ENCODE data around the gene TSBP1. TPM values are rescaled to one million over a fixed set of nuclear protein-coding genes. Genes with fewer than 3 reads are reported as not detected.

The TSBP1 gene
- not detected for polyA plus RNA-seq (2012; ENCODE audit: low read depth, missing spikeins)

DNA sequence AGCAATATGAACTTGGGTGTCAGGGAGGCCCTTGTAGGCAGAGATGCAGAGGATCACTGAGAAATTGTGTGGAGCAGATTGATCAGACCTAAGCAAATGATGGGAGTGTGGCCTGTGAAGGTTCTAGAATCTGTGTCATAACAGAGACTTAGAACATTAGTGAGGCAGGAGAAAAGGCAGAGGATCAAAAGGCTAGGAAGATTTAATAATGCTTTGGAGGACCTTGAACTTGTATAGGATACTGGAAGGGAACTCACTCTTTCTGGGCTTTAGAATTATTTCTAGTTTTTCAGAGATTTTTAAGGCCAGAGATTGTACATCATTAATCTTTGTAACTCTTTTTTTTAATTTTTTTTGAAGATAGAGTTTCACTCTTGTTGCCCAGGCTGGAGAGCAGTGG lies at the start of gene TSBP1:
Gene TSBP1 (minus strand): TSS at position 101 of the 400 bp plus-strand sequence. CDS start 197 bp downstream, outside the sequence.
- no peak for FAIRE-seq
- DNase-seq (ENCODE audit: insufficient read length, low spot score), result no peak
- TF ChIP-seq PAX5 (IDR thresholded peaks at IDR 0.05; ENCODE audit: insufficient read depth, low read length, severe bottlenecking) (no peak), SPI1 (IDR thresholded peaks at IDR 0.05; ENCODE audit: low read depth, low read length) (no peak), POU2F2 (IDR thresholded peaks at IDR 0.05; ENCODE audit: low read depth, low read length) (no peak), POLR2A (IDR thresholded peaks at IDR 0.05; ENCODE audit: low read depth, low read length) (no peak), TAF1 (IDR thresholded peaks at IDR 0.05; ENCODE audit: low read depth, low read length) (no peak), POLR2AphosphoS5 (IDR thresholded peaks at IDR 0.05; ENCODE audit: low read depth, low read length) (no peak)

- no peak for DNase-seq (ENCODE audit: insufficient read length, low spot score)
These were observed 44.3 kb upstream of the TSBP1 start for GRCh38 chr6:32416036-32416435.

GRCh38 chr6:32415521-32416019 lies 43.9 kb upstream of the TSBP1 start:
- no peak for TF ChIP-seq TAF1 (IDR thresholded peaks at IDR 0.05; ENCODE audit: low read depth, low read length)
- TF ChIP-seq POU2F2 (IDR thresholded peaks at IDR 0.05; ENCODE audit: low read depth, low read length), result no peak
- TF ChIP-seq POLR2A (IDR thresholded peaks at IDR 0.05; ENCODE audit: low read depth, low read length), result no peak
- no peak for TF ChIP-seq SPI1 (IDR thresholded peaks at IDR 0.05; ENCODE audit: low read depth, low read length)
- TF ChIP-seq PAX5 (IDR thresholded peaks at IDR 0.05; ENCODE audit: insufficient read depth, low read length, severe bottlenecking), result no peak
- no peak for TF ChIP-seq POLR2AphosphoS5 (IDR thresholded peaks at IDR 0.05; ENCODE audit: low read depth, low read length)
- DNase-seq (ENCODE audit: insufficient read length, low spot score) (peak; percentile 25), FAIRE-seq (peak; percentile 90)

More at GRCh38 chr6:32416036-32416435, 44.3 kb upstream of the TSBP1 start:
- TF ChIP-seq POU2F2 (IDR thresholded peaks at IDR 0.05; ENCODE audit: low read depth, low read length) (no peak), POLR2AphosphoS5 (IDR thresholded peaks at IDR 0.05; ENCODE audit: low read depth, low read length) (no peak), POLR2A (IDR thresholded peaks at IDR 0.05; ENCODE audit: low read depth, low read length) (no peak), PAX5 (IDR thresholded peaks at IDR 0.05; ENCODE audit: insufficient read depth, low read length, severe bottlenecking) (no peak), TAF1 (IDR thresholded peaks at IDR 0.05; ENCODE audit: low read depth, low read length) (no peak), SPI1 (IDR thresholded peaks at IDR 0.05; ENCODE audit: low read depth, low read length) (no peak)
- FAIRE-seq, result no peak

DNA sequence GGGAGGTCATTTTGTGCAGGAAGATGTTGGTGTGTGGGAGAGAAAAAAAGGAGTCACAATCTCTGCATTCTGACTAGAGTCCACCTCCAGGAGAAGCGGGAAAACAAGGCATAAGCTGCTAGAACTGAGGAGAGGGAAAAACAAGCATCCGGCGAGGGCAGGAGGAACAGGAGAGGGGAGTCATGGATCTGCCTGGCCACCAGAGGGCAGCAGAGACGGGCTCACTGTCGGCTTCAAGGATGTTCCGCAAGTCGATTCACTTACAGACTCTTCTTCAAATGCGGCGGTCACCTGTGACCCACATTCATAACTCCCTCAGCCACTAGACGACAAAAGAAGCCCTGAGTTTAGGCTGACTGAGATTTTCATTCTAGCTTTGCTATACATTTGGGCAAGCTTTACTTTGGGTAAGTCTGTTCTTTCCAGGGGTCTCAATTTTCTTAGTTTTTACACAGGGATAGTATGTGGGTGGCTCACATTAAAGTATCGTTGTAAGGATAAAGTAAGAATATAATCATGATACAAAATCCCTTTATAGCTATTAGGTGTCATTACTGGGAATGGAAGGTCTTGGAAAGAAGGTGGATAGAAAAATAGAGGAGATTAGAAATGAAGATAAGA lies 41.8 kb upstream of the TSBP1 start:
- no peak for TF ChIP-seq PAX5 (IDR thresholded peaks at IDR 0.05; ENCODE audit: insufficient read depth, low read length, severe bottlenecking)
- TF ChIP-seq POLR2AphosphoS5 (IDR thresholded peaks at IDR 0.05; ENCODE audit: low read depth, low read length), result no peak
- TF ChIP-seq TAF1 (IDR thresholded peaks at IDR 0.05; ENCODE audit: low read depth, low read length), result no peak
- no peak for TF ChIP-seq POLR2A (IDR thresholded peaks at IDR 0.05; ENCODE audit: low read depth, low read length)
- peak; percentile 97 for FAIRE-seq
- DNase-seq (ENCODE audit: insufficient read length, low spot score), result peak; percentile 35

DNA sequence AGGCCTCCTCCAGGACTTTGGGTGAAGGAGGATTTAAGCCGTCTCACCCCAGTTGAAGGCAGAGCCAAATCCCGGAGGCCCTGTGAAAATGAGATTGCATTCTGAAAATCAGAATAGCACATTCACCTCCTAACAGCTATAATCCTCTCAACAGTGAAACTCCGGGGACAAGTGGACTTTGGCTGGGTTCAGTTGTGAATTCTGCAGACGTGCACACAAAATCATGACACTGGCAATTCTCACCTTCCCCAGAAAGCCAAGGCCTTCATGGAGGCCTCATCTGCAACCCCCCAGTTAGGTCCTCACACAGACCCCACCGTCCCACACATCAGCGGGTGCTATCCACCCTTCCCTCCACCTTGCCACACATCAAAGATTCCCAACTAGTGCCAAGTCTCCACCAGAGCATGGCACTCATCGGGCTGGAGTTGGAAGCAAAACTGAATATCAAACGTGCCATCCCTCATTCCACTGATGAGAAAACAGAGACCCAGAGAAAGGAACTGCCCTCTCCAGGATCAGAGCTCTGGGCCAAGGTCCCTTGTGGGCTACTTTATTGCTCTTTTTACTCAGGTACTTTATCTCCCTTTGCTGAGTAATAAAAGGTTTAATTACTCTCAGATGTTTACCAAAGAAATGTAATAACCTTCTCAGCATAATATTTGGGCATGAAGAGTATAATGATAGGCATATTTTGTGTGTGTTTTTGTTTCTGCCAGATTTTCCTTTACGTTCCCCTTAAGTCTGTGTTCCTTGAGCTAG lies 40.0 kb upstream of the TSBP1 start:
- FAIRE-seq, result no peak
- no peak for DNase-seq (ENCODE audit: insufficient read length, low spot score)
- TF ChIP-seq POLR2A (IDR thresholded peaks at IDR 0.05; ENCODE audit: low read depth, low read length) (no peak), SPI1 (IDR thresholded peaks at IDR 0.05; ENCODE audit: low read depth, low read length) (no peak), TAF1 (IDR thresholded peaks at IDR 0.05; ENCODE audit: low read depth, low read length) (no peak), PAX5 (IDR thresholded peaks at IDR 0.05; ENCODE audit: insufficient read depth, low read length, severe bottlenecking) (no peak), POU2F2 (IDR thresholded peaks at IDR 0.05; ENCODE audit: low read depth, low read length) (no peak)

GRCh38 chr6:32410906-32411305 lies 39.2 kb upstream of the TSBP1 start:
- FAIRE-seq (no peak), DNase-seq (ENCODE audit: insufficient read length, low spot score) (no peak)
- TF ChIP-seq POU2F2 (IDR thresholded peaks at IDR 0.05; ENCODE audit: low read depth, low read length) (no peak), POLR2A (IDR thresholded peaks at IDR 0.05; ENCODE audit: low read depth, low read length) (no peak)

DNA sequence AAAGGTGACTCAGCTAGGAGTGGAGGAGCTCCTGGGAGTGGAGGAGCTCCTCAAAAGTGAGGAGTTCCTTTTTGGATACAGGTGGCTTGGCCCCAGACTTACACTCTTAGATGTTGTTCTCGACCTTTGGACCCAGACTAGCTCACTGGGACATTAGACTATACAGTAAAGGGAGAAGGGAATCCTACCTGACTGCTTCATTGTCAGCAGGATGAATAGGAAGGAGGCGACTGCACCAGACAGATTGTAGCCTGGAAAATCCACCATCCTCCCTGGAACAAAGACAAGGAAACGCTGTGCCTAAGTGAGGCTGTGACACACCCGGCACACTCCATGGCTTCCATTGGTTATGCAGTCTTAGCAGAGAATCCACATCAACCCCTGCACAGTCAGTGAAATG lies 35.2 kb upstream of the TSBP1 start, which contains the start of gene BTNL2:
Gene BTNL2 (minus strand): TSS at position 325 of the 400 bp plus-strand sequence. CDS start 58 bp downstream, at position 267.
- DNase-seq (ENCODE audit: insufficient read length, low spot score) (no peak), FAIRE-seq (no peak)
- no peak for TF ChIP-seq POU2F2 (IDR thresholded peaks at IDR 0.05; ENCODE audit: low read depth, low read length)
- TF ChIP-seq SPI1 (IDR thresholded peaks at IDR 0.05; ENCODE audit: low read depth, low read length), result no peak
- TF ChIP-seq PAX5 (IDR thresholded peaks at IDR 0.05; ENCODE audit: insufficient read depth, low read length, severe bottlenecking), result no peak
- TF ChIP-seq POLR2AphosphoS5 (IDR thresholded peaks at IDR 0.05; ENCODE audit: low read depth, low read length), result no peak
- TF ChIP-seq TAF1 (IDR thresholded peaks at IDR 0.05; ENCODE audit: low read depth, low read length), result no peak
- TF ChIP-seq POLR2A (IDR thresholded peaks at IDR 0.05; ENCODE audit: low read depth, low read length), result no peak

- TF ChIP-seq POLR2AphosphoS5 (IDR thresholded peaks at IDR 0.05; ENCODE audit: low read depth, low read length) (no peak), SPI1 (IDR thresholded peaks at IDR 0.05; ENCODE audit: low read depth, low read length) (no peak), POU2F2 (IDR thresholded peaks at IDR 0.05; ENCODE audit: low read depth, low read length) (no peak), POLR2A (IDR thresholded peaks at IDR 0.05; ENCODE audit: low read depth, low read length) (no peak), TAF1 (IDR thresholded peaks at IDR 0.05; ENCODE audit: low read depth, low read length) (no peak), PAX5 (IDR thresholded peaks at IDR 0.05; ENCODE audit: insufficient read depth, low read length, severe bottlenecking) (no peak)
- FAIRE-seq, result no peak
These were observed 34.5 kb upstream of the TSBP1 start for GRCh38 chr6:32406197-32406596.

GRCh38 chr6:32405656-32406055 lies 34.0 kb upstream of the TSBP1 start:
- FAIRE-seq (no peak), DNase-seq (ENCODE audit: insufficient read length, low spot score) (no peak)
- TF ChIP-seq TAF1 (IDR thresholded peaks at IDR 0.05; ENCODE audit: low read depth, low read length), result no peak
- TF ChIP-seq POU2F2 (IDR thresholded peaks at IDR 0.05; ENCODE audit: low read depth, low read length), result no peak
- no peak for TF ChIP-seq POLR2AphosphoS5 (IDR thresholded peaks at IDR 0.05; ENCODE audit: low read depth, low read length)
- TF ChIP-seq PAX5 (IDR thresholded peaks at IDR 0.05; ENCODE audit: insufficient read depth, low read length, severe bottlenecking), result no peak
- no peak for TF ChIP-seq SPI1 (IDR thresholded peaks at IDR 0.05; ENCODE audit: low read depth, low read length)
- no peak for TF ChIP-seq POLR2A (IDR thresholded peaks at IDR 0.05; ENCODE audit: low read depth, low read length)

More at GRCh38 chr6:32406197-32406596, 34.5 kb upstream of the TSBP1 start:
- no peak for DNase-seq (ENCODE audit: insufficient read length, low spot score)

All from GM12891 (cell line).